CD4-positive, alpha-beta T cell treated with Interleukin-15 for 1 hour (primary cell): Measurements from ENCODE around the gene NRM.
"Not testable (repeated sequence)": the region's sequence is repeated elsewhere in the genome, so short reads cannot be mapped to it uniquely, and the experiment has no call there.

Source experiments
- DNase-seq: peaks from one replicate; pipeline ENCODE4 v3.0.0-alpha.2; 2020

Gene NRM

DNA sequence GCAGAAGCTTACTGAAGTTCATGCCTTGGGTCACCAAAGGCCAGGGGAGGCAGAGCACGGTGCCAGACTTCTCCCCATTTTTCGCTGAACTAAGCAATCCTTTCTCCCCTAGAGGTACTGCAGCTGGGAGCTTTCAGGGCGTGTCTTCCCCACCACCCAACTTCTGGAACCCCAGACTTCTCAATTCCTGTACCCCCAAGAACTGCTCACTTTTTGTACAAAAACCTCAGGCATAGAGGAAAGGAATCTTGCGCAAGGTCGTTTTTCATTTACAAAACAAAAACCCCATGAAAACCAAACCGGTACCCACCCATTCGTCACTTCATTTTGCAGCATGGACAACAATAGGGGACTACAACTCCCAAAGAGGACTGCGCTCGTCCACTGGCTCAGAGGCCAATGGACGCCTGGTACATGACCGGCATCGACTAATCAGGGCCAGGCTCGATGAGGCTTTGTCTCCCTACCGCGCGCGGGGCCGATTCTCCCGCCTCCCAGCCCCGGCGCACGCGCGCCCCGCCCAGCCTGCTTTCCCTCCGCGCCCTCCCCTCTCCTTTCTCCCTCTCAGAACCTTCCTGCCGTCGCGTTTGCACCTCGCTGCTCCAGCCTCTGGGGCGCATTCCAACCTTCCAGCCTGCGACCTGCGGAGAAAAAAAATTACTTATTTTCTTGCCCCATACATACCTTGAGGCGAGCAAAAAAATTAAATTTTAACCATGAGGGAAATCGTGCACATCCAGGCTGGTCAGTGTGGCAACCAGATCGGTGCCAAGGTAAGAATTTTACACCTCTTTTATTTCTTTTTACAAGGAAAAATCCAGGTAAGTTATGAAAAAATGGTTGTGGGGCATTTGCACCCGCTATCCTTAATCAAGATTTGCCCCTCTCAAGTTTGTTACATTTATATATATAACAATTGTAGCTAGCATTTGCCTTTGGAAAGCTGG, 29.3 kb upstream of the NRM start, which contains the start of gene TUBB:
Gene TUBB, plus strand, starts transcription at position 562 of the 947 bp plus-strand sequence. Its CDS starts 155 bp downstream, at position 717.
- peak; percentile 96 for DNase-seq

DNA sequence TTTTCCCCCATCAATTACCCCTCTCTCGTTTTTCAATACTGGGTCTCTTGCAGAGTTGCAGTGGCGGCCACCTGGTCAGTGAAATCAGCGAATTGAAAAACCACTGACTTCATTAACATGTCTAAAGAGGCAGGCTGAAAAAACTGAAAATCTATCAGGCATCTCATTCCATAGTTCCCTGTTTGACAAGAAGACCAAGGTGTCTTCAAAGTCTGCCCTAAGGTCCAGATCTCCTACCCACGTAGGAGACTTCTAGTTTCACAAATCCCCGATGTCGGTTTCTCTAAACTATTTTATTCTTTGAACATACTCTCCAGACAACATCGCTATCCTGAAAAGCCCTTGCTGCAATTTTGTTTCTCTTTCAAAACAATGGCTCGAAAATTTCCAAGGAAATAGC, 28.6 kb upstream of the NRM start:
- no peak for DNase-seq

DNA sequence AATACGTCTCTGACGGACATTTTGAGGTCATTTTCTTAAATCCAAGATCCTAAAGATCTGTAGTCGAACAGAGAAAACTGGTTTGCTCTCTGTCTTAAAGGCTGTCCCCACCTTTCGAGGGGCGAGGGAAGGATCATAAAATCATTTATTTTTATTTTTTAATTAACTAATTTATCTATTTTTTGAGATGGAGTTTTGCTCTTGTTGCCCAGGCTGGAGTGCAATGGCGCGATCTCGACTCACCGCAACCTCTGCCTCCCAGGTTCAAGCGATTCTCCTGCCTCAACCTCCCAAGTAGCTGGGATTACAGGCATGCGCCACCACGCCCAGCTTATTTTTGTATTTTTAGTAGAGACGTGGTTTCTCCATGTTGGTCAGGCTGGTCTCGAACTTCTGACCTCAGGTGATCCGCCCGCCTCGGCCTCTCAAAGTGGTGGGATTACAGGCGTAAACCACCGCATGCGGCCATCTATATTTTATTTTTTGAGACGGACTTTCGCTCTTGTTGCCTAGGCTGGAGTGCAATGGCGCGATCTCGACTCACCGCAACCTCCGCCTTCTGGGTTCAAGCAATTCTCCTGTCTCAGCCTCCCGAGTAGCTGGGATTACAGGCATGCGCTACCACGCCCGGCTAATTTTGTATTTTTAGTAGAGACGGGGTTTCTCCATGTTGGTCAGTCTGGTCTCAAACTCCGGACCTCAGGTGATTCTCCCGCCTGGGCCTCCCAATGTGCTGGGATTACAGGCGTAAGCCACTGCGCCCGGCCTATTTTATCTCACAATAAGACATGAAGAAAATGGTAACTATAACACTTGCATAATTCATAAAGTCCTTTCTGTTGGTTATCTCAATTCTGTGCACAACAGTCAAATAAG, 27.3 kb upstream of the NRM start:
- DNase-seq = not testable (repeated sequence)

DNA sequence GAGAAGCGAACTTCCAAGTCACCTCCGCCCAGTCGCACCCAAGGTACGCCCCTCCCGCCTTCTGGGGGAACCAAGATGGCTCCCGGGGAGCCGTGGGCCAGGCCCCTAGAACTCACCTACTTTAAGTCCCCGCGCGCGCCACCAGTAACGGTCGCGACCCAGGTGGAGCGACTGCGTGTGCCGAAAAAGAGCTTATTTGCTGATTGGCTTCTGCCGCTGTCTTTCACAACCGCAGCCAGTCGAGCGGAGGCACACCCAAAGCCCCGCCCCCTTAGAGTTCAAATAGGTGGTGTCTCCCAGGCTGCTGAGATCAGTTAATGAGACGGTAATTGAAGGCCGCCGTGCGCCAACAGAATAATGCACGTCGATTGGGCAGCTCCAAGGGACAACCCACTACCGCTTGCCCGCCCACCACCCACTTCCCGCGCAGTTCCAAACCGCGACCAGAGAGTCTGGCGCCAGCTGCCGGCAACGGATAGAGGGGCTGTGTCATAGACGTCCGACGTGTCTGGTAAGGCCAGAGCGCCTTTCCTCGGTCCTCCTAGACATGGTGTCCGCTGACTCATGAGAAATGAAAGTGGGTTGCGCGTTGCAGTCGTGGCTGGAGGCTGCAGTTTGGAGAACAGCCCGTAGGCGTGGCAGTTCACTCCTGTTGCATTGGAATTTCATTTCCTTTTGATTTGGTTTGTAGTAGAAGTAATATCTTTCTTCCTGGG, 26.5 kb upstream of the NRM start, which contains the start of gene MDC1:
Gene MDC1, minus strand, starts transcription at position 153 of the 716 bp plus-strand sequence. CDS start 2,106 bp downstream, outside the sequence.
- peak; percentile 100 for DNase-seq

DNA sequence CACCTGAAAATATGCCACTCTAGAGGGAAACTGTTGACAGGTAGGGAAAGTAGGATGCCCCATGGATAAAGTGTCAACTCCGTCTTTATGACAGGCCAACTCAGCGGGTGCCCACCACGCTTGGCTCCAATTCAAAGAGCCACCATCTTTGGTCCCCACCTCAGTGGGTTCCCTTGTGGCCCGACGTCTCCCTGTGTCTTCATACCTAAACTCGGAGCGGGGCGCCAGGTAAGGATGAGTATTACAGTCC, 26.0 kb upstream of the NRM start:
- DNase-seq = no peak

DNA sequence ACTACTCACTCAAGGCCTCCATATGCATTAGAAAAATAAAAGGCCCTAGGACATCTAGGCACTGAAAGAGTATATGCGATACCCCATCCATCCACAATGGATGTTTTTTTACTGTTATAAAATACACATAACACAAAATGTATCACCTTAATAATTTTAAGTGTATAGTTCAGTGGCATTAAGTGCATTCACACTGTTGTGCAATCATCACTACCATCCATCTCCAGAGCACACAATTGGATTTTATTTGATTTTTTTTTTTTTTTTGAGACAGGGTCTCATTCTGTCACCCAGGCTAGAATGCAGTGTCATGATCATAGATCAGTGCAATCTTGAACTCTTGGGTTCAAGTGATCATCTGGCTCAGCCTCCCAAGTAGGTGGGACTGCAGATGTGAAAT, 23.5 kb upstream of the NRM start:
- no peak for DNase-seq

DNA sequence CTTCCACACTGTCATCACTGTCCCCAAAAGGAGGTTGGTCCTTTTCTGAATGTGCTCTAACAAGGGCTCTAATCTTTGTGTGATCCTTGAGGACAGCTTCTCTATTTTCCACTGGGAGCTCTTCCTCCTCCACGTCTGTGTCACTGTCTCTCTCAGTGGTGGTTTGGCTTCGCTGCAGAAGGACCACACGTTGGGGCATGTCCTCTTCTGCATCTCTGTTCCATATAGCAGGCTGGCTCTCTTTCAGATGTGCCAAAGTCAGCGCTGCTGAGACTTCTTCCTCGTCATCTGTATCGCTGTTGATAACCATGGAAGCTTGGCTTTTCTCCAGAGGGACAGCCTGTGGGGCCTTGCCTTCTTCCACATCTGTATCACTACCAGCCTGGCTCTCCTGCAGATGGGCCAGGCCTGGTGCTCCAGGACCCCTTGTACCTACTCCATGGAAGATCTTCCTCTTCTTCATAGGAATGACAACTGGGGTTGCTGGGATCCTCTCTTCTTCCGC, 21.7 kb upstream of the NRM start:
- DNase-seq = no peak

DNA sequence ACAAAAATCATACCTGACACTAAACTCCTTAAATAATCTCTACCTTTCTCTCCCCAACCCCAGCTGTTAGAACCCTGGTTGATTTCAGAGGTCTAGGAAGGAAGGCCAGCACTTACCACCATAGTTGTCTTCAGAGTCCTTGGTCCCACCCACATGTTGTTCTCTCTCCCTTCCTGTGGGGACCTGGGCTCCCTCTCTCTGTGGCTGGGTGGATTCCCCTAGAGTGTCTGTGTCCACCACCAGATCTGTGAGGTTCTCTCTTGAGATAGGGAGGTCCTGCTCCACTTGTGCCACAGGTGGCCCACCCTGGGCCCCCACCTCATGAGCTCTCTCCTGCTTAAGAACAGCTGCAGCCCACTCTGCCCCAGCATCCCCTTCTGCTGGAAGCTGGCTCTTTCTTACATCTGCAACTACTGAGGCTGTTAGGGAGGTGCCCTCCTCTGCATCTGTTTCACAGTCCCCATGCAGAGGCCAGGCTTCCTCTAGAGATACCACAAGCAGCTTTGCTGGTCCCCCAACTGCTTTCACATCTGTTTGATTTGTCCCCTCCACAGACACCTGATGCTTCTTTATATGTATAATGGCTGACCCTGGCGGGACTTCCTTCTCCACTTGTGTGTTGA, 21.1 kb upstream of the NRM start:
- no peak for DNase-seq

DNA sequence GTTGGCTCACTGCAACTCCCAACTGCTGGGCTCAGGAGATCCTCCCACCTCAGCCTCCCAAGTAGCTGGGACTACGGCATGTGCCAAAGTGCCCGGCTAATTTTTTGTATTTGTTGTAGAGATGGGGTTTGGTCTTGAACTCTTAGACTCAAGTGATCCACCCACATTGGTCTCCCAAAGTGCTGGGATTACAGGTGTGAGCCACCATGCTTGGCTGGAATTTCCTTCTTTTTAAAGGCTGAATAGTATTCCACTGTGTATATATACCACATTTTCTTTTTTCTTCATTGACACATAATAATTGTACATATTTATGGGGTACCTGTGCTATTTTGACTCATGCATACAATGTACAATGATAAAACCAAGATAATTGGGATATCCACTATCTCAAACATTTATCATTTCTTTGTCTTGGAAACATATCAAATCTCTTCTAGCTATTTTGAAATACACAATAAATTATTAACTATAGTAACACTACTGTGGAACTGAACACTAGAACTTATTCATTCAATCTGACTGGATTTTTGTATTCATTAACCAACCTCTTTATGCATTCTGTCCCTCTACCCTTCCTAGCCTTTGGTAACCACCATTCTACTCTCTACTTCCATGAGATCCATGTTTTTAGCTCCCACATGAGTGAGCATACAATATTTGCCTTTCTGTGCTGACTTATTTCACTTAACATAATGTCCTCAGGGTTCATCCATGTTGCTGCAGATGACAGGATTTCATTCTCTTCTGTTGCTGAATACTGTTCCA, 18.5 kb upstream of the NRM start:
- DNase-seq = no peak

DNA sequence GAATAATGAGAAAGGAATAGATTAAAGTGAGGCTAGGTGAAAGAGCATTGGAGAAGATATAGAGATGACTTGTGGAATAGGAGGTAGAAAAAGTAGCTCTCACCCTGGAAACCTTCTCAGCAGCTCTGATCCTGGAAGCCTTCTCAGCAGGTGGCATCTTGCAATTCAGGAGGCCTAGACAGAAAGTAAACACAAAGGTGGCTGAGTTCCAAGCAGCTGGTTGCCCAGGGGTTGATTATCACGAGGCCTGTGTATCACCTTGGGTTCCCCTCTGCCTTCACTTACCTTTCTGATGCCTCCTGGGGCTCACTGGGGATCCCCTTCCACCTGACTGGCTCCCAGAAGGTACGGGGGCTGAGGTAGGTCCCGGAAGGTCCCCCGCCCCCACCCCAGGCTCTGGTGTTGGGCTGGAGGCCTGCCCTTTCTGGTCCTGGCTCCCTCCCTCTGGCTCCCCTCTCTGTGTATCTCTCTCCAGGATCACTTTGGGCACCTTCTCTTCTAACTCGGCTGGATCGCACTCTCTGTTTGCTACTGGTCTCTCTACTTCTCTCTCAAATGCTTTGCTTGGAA, 16.6 kb upstream of the NRM start:
- no peak for DNase-seq

DNA sequence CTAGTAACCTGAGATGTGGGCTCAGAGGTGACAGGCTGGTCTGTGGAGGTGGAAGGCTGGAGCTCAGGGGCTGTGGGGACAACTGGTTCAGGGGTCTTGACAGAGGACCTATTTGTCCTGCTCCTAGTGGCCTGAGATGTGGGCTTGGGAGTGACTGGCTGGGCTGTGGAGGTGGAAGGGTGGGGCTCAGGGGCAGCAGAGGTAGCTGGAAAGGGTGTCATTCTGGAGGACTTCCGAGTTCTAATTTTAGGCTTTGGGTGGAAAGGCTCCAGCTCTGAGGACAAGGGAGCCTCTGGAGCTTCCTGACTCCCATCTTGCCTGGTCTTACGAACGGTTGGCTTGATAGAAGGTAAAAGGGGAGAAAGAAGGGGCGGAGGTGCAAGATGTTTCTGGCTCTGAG, 14.8 kb upstream of the NRM start:
- no peak for DNase-seq

DNA sequence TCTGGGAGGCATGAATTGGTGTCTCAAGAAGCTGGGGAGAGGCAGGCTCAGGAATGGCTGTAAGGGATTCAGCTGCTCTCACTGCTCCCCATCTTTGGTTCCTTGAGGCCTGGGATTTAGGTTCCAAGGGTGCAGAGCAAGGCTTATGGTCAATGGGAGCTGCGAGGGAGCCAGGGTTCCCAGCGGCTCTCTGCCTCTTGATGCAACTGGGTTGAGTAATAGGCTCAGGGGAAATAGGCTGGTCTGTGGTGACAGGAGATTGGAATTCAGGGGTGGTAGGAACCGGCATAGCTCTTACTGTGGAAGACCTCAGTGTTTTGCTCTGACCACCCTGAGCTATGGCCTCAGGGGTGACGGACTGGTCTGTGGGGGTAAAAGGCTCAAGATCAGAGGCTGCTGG, 13.0 kb upstream of the NRM start:
- no peak for DNase-seq

DNA sequence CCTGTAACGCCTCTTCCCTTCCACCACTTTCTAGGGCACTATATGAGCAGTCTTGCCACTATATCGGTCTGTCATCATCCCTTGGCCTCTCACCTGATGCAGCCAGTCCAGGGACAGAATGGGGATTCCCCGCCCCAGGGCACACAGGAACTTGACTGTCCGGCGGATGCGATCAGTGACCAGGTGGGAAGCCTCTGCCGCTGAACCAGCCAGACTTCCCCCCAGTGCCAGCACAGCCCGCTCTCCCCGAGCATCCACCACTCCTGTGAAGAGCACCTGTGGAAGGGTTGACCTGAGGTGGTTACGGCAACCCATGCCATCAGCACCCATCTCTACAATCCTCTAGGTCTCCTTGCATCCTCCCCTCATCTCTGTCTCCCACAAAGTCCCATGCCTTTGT, 12.2 kb upstream of the NRM start:
- no peak for DNase-seq

DNA sequence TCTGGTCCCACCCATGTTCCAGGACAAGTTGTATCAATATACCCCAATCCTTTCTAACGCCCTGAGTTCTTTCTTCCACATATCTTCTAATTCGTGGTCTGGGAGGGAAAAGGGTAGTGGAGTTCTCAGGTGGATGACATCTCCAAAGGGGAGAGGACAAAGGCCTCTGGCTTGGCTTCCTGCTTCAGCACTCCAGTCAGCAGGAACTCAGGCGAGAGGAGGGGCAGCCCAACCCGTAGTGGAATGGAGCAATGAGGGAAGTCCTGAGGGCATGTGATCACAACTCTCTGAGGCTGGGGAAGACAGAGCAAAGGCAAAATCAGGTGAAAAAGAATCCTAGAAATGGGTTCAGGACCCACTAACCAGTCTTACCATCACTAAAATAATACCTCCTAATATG, 9.6 kb upstream of the NRM start:
- peak; percentile 32 for DNase-seq

DNA sequence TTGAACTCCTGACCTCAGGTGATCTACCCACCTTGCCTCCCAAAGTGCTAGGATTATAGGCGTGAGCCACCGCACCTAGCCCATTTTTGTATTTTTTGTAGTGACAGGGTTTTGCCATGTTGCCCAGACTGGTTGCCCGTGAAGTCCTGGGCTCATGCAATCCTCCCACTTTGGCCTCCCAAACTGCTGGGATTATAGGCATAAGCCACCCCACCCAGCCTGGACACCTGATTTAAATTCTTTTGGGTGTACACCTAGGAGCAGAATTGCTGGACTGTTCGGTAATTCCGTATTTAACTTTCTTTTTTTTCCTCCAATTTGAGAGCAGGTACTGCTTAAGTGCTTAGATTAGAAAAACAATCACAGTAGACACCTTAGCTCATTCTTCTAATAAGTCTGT, 5.6 kb upstream of the NRM start:
- DNase-seq = no peak

DNA sequence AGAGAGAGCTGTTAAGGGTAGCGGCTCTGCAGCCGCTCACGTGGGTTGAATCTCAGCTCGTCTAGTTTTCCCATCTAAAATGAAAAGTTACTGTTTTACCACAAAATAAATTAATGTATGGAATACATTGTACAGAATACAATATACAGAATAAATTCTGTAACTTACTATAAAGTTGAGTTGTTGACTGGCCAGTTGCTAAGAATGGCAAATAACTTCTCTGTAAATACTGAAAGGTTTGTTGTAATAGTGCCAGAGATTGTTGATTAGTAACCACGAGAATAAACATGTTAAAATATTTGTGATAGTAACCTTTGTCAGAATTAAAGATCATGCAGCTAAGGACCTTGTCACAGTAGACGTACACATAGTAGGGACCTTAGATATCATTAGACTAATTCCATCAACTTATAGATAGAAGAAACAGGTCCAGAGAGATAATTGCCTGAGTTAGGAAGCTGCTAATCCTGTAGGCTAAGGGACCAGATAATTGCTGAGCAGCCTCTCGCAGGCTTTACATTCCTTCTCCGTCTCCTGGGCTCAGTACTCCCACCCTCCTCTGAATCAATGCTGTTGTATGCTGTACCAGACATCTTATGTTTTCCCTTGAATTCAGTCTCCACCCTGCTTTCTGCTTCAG, 544 bp upstream of the NRM start:
- DNase-seq = no peak

DNA sequence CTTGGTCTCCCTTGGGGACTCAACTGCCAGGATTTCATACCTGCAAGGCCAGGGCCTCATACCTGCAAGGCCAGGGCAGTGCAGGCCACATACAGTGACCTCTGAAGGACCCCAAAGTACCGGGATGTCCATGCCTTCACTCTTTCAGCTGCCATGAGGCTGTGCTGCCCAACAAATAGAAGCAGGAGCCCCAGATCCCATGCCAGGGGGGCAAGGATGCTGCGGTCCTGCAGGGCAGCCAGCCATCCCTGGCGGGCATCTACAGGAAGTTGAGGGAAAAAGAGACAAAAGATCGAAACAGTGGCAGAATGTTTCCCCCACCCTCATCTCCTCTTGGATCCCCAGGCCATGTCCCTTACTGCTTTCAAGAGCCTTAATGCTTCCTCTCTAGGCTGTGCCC, 799 bp downstream of the NRM start:
- no peak for DNase-seq

DNA sequence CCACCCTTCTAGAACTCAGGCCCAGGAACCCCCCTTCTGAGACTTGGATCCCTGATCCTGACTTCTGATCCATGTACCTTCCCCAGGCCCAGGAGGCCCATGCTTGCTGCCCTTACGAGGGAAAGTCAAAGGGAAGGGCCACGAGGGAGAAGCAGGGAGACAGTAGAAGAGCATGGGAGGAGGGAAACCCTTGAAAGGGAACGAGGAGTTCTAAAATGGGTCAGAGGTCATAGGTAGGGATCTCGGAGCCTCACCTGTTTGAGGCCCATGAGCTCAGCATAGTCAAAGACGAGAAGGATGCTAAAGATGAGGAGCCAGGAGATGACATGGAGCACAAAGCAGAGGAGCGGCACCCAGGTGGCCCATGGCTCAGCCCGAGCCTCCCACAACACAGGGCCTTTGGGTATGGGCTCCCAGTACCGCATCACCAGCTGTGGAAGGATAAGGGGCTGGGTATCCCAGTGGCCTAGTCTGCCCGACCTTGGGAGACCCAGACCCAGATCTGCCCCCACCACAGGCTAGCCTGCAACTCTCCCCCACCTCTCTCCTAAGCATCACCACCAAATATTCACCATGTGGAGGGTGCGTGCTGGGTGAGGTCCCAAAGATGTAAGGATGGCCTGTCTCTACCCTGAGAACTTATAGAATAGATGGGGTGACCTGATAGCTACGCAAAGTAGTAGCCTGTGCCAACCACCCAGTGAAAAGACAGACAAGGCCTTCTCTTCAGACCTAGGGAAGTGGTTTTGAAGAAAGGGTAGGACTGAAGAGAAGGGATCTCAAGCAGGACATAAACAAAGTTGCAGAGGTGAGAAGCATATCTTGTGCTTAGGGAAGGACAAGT, 1.5 kb downstream of the NRM start:
- no peak for DNase-seq

DNA sequence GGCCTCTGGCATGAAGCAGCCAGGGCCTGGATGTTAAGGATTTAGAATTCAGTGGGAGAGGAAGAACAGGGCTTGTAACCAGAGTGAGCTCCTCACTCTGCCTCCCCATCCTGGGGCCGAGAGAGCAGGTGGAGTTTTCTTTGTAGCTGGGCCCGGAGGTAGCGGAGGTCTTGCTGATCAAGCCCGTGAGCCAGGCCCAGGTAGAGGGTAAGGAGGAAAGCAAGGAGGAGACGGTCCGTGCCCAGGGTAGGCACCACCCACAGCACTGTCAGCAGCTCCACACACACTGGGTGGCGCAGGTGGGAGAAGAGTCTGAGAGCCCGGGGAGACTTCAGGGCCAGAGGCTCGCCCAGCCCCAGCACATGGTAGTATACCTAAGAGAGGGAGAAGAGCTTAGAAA, 2.2 kb downstream of the NRM start:
- DNase-seq = peak; percentile 44
